A549 treated with AZD9567 at 1 μM for 4 hours (cell line): ENCODE results near the gene ARFGAP3. TPM values are rescaled to one million over a fixed set of nuclear protein-coding genes. Genes with fewer than 3 reads are reported as not detected.

ENCODE experiments used
- total RNA-seq: library from RNA; stranded (reverse); fragments of 200-300 nt; extraction: Qiagen RNA extraction; gene quantifications from 5 replicates; pipeline ENCODE4 v1.2.3, GENCODE V29; 2022; ENCODE audit not compliant: insufficient read depth

ARFGAP3 gene
- total RNA-seq, result 17.0 to 24.0 TPM (median 22.3 TPM) in 5 replicates

DNA sequence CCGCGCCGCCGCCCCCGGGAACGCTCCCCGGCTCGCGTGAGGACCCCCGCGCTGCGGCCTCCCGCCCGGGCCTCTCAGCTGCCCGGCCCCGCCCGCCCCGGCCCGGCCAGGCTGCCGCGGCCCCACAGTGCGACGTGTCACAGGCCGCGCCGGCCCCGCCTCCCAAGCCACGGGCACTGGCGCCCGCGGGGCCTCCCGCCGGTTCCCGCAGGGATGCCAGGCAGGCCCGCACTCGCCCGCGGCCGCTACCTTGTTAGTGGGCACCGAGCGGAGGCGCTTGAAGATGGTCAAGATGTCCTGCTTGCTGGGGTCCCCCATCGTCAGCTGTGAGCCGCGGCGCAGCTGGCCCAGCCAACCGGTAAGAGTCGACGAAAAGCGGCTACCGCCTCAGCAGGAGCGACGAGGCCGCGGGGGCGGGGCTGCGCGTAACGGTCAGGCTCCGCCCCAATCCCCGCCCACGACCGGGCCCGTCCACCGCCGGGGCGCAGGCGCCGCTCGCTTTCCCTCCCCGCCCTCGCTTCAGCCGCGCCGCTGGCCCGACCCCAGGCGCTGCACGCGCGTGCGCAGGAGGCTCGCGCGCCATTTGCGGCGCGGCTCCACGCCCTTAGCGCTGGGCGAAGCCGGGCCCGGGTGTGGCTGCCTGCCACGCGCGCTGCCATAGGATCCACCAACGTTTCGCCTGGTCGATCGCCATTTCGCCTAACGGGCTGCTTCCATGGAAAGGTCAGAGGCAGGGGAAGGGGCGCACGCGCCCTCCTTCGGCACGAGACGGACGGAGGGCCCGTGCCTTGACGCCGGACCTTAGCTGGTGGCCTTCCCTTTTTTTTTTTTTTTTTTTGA is at the start of gene ARFGAP3:
Gene ARFGAP3 (minus strand): TSS at position 409 of the 840 bp plus-strand sequence. CDS start 91 bp downstream, at position 318.

Other genes with a start within 250 kb of the ARFGAP3 start
- 37.4 to 44.7 TPM (median 40.0 TPM) in 5 replicates for gene POLDIP3, start 242.4 kb downstream of the ARFGAP3 start, total RNA-seq
- gene ATP5MGL, start 216.7 kb downstream of the ARFGAP3 start, total RNA-seq, result not detected in 5 replicates
- 101 to 119 TPM (median 114 TPM) in 5 replicates for gene CYB5R3, start 207.9 kb downstream of the ARFGAP3 start, total RNA-seq
- gene A4GALT, start 136.4 kb downstream of the ARFGAP3 start, total RNA-seq, result 10.7 to 21.4 TPM (median 19.8 TPM) in 5 replicates
- gene PACSIN2, start 157.9 kb upstream of the ARFGAP3 start, total RNA-seq, result 127 to 156 TPM (median 150 TPM) in 5 replicates
- 2.4 to 5.4 TPM (median 2.9 TPM) in 5 replicates for gene TTLL1, start 232.1 kb upstream of the ARFGAP3 start, total RNA-seq